GM19351 (cell line): ENCODE measurements around the gene NUP93.

ENCODE experiments used
- ATAC-seq: cut with Tn5 transposase; IDR thresholded peaks from one replicate; pipeline ENCODE4 v1.9.1; 2021; ENCODE audit warnings: mild to moderate bottlenecking, moderate library complexity; ENCODE audit not compliant: unreplicated experiment

The NUP93 gene

GRCh38 chr16:56741399-56741798 is 11.5 kb downstream of the NUP93 start:
- no peak for ATAC-seq

- no peak for ATAC-seq
These were observed 12.4 kb downstream of the NUP93 start for GRCh38 chr16:56742030-56742984.

- no peak for ATAC-seq
These were observed 13.9 kb downstream of the NUP93 start for GRCh38 chr16:56743840-56744239.

- no peak for ATAC-seq
These were observed 15.2 kb downstream of the NUP93 start for GRCh38 chr16:56744996-56745640.

GRCh38 chr16:56747486-56748045 is 17.6 kb downstream of the NUP93 start:
- no peak for ATAC-seq

- no peak for ATAC-seq
These were observed 18.3 kb downstream of the NUP93 start for GRCh38 chr16:56748191-56748590.

GRCh38 chr16:56748826-56749225 is 18.9 kb downstream of the NUP93 start:
- ATAC-seq: no peak

GRCh38 chr16:56749672-56750491 is 20.0 kb downstream of the NUP93 start:
- ATAC-seq: no peak

- no peak for ATAC-seq
These were observed 23.5 kb downstream of the NUP93 start for GRCh38 chr16:56753410-56753809.

- no peak for ATAC-seq
These were observed 25.1 kb downstream of the NUP93 start for GRCh38 chr16:56755038-56755437.

GRCh38 chr16:56758432-56758831 is 28.5 kb downstream of the NUP93 start:
- no peak for ATAC-seq

- ATAC-seq: no peak
These were observed 29.0 kb downstream of the NUP93 start for GRCh38 chr16:56758930-56759329.

- no peak for ATAC-seq
These were observed 33.5 kb downstream of the NUP93 start for GRCh38 chr16:56763291-56763916.

GRCh38 chr16:56764835-56765234 is 34.9 kb downstream of the NUP93 start:
- ATAC-seq: no peak

- ATAC-seq: no peak
These were observed 36.0 kb downstream of the NUP93 start for GRCh38 chr16:56765949-56766348.

- ATAC-seq: no peak
These were observed 37.1 kb downstream of the NUP93 start for GRCh38 chr16:56767024-56767423.

GRCh38 chr16:56769677-56770076 is 39.7 kb downstream of the NUP93 start:
- ATAC-seq: no peak

- no peak for ATAC-seq
These were observed 41.8 kb downstream of the NUP93 start for GRCh38 chr16:56771558-56772279.

- no peak for ATAC-seq
These were observed 43.6 kb downstream of the NUP93 start for GRCh38 chr16:56773532-56773931.
